ENCODE results near the gene ENTPD8.

The ENTPD8 gene

GRCh38 chr9:137441289-137441934 lies at the start of gene ENTPD8:
Gene ENTPD8, minus strand, starts transcription at chr9:137441357. Its CDS starts 3,072 bp downstream, at chr9:137438285.
- no peak for DNase-seq

- no peak for DNase-seq
Measured at GRCh38 chr9:137490532-137491186, 49.5 kb upstream of the ENTPD8 start.

GRCh38 chr9:137488906-137489305 lies 47.7 kb upstream of the ENTPD8 start:
- DNase-seq = no peak

GRCh38 chr9:137488327-137488653 lies 47.1 kb upstream of the ENTPD8 start:
- no peak for DNase-seq

- no peak for DNase-seq
Measured at GRCh38 chr9:137487454-137488326, 46.5 kb upstream of the ENTPD8 start.

- no peak for DNase-seq
Measured at GRCh38 chr9:137486545-137487453, 45.6 kb upstream of the ENTPD8 start.

GRCh38 chr9:137486141-137486490 lies 45.0 kb upstream of the ENTPD8 start:
- DNase-seq = no peak

- no peak for DNase-seq
Measured at GRCh38 chr9:137485343-137486140, 44.4 kb upstream of the ENTPD8 start.

- DNase-seq = no peak
Measured at GRCh38 chr9:137484551-137485315, 43.6 kb upstream of the ENTPD8 start.

GRCh38 chr9:137482094-137482781 lies 41.1 kb upstream of the ENTPD8 start:
- DNase-seq = no peak

- no peak for DNase-seq
Measured at GRCh38 chr9:137480686-137481683, 39.8 kb upstream of the ENTPD8 start.

- DNase-seq = no peak
Measured at GRCh38 chr9:137479892-137480685, 38.9 kb upstream of the ENTPD8 start.

GRCh38 chr9:137478962-137479861 lies 38.1 kb upstream of the ENTPD8 start:
- DNase-seq = no peak

GRCh38 chr9:137478613-137478961 lies 37.4 kb upstream of the ENTPD8 start:
- no peak for DNase-seq

- DNase-seq = no peak
Measured at GRCh38 chr9:137477778-137478612, 36.8 kb upstream of the ENTPD8 start.

GRCh38 chr9:137476856-137477255 lies 35.7 kb upstream of the ENTPD8 start:
- DNase-seq = no peak

Measured in stimulated activated CD4-positive, alpha-beta T cell treated with anti-CD3 and anti-CD28 coated beads, Interleukin-4, amount 100 ng/mL, for 24 hours (primary cell).